Measurements from ENCODE around the gene CRACDL.

DNA sequence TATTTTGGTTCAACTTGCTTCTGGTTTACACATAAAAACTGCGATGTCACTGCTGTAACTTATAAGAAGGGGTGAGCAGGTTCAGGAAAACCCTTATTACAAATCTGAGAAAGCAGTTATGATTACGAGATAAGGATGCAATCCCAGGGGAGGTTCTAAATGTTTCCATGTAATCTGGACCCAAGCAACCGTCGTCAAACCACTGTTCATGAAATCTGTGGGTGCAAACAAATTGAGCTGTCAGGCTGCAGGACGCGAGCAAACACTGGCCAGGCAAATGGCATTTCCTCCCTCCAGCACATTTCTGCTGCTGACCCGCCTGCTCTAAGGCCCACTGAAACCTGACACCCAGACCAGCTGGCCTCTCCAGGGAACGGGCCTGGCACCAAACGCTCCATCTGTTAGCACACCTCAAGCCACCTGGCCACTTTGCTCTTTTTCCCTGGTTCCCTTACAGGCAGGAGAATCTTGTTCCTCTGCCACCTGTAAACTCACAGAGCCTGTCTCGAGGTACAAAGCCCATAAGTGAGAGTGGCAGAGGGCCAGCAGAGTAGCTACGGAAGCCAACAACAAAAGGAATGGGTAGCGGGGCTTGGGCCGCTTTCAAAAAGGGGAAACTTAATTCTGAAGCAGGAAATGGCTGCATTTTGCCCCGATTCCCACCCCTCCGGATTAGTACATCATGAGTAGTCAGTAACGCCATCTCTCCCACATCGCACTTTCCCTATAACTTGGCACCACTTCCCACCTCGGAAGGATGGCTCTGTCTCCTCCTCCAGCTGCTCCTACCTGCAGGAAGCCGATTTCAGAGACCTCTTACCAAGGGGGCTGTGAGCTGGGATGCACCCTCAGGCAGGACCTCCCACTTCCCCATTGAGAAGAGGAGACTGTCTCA is 26.5 kb downstream of the CRACDL start:
- TF ChIP-seq, protein P1, sequence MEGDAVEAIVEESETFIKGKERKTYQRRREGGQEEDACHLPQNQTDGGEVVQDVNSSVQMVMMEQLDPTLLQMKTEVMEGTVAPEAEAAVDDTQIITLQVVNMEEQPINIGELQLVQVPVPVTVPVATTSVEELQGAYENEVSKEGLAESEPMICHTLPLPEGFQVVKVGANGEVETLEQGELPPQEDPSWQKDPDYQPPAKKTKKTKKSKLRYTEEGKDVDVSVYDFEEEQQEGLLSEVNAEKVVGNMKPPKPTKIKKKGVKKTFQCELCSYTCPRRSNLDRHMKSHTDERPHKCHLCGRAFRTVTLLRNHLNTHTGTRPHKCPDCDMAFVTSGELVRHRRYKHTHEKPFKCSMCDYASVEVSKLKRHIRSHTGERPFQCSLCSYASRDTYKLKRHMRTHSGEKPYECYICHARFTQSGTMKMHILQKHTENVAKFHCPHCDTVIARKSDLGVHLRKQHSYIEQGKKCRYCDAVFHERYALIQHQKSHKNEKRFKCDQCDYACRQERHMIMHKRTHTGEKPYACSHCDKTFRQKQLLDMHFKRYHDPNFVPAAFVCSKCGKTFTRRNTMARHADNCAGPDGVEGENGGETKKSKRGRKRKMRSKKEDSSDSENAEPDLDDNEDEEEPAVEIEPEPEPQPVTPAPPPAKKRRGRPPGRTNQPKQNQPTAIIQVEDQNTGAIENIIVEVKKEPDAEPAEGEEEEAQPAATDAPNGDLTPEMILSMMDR (IDR thresholded peaks at IDR 0.05): no peak
- TF ChIP-seq POLR2A (IDR thresholded peaks at IDR 0.05): peak in 1 of 2 donors; percentile 66
